Choroid plexus epithelial cell (primary cell): ENCODE data around the gene TSPAN18.

Experiments used
- DNase-seq: peaks from one replicate; pipeline ENCODE4 v3.0.0-alpha.2; 2010; ENCODE audit warnings: low read depth
- H3K4me3 ChIP-seq: 2 replicates; pipeline ENCODE4 v1.5.1; 2011; ENCODE audit warnings: low read depth, mild to moderate bottlenecking, control low read depth, low read length, moderate library complexity
- CTCF ChIP-seq: conservative IDR thresholded peaks from 2 replicates; pipeline ENCODE4 v1.5.1; 2011; ENCODE audit warnings: low read depth, mild to moderate bottlenecking, control low read depth, inconsistent platforms, low read length, moderate library complexity

Gene TSPAN18

GRCh38 chr11:44912270-44912987 lies 185.7 kb downstream of the TSPAN18 start:
- no peak for DNase-seq
- H3K4me3 ChIP-seq, result no peak overlapping the region
- no peak for TF ChIP-seq CTCF

- no peak overlapping the region for H3K4me3 ChIP-seq
- TF ChIP-seq CTCF, result no peak
- no peak for DNase-seq
Observed at GRCh38 chr11:44913502-44913901, 186.7 kb downstream of the TSPAN18 start.

GRCh38 chr11:44914105-44914504 lies 187.3 kb downstream of the TSPAN18 start:
- no peak for DNase-seq
- TF ChIP-seq CTCF, result no peak

GRCh38 chr11:44915004-44915403 lies 188.2 kb downstream of the TSPAN18 start:
- no peak for DNase-seq
- no peak overlapping the region for H3K4me3 ChIP-seq
- no peak for TF ChIP-seq CTCF

More at GRCh38 chr11:44914105-44914504, 187.3 kb downstream of the TSPAN18 start:
- H3K4me3 ChIP-seq, result no peak overlapping the region

GRCh38 chr11:44915621-44916020 lies 188.9 kb downstream of the TSPAN18 start:
- no peak overlapping the region for H3K4me3 ChIP-seq
- no peak for DNase-seq
- TF ChIP-seq CTCF, result no peak

GRCh38 chr11:44916331-44916730 lies 189.6 kb downstream of the TSPAN18 start:
- H3K4me3 ChIP-seq, result no peak overlapping the region
- DNase-seq, result no peak
- TF ChIP-seq CTCF, result no peak

GRCh38 chr11:44916801-44917385 lies 190.1 kb downstream of the TSPAN18 start:
- TF ChIP-seq CTCF, result no peak
- no peak for DNase-seq

More at GRCh38 chr11:44916801-44917385, 190.1 kb downstream of the TSPAN18 start:
- no peak overlapping the region for H3K4me3 ChIP-seq
